ENCODE measurements around the gene SLC25A18. TPM values are rescaled to one million over a fixed set of nuclear protein-coding genes. Genes with fewer than 3 reads are reported as not detected.

Gene SLC25A18, protein sequence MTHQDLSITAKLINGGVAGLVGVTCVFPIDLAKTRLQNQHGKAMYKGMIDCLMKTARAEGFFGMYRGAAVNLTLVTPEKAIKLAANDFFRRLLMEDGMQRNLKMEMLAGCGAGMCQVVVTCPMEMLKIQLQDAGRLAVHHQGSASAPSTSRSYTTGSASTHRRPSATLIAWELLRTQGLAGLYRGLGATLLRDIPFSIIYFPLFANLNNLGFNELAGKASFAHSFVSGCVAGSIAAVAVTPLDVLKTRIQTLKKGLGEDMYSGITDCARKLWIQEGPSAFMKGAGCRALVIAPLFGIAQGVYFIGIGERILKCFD
- polyA plus RNA-seq (0.04 TPM in 1 of 3 replicates, not detected in the others), polyA minus RNA-seq (not detected in 3 replicates)
- polyA plus RNA-seq (2011; ENCODE audit: low read depth) = not detected
- polyA plus RNA-seq (2011; cell fraction: cytosol; rRNA removed) = not detected in 2 replicates
- not detected in 2 replicates for polyA plus RNA-seq (2011; cell fraction: nucleus; rRNA removed)
- 0.25 and 0.79 TPM in 2 replicates for polyA plus RNA-seq (2012; ENCODE audit: low replicate concordance)
- not detected for polyA minus RNA-seq (2011; cell fraction: cytosol; rRNA and poly(A)+ RNA removed)
- not detected in 2 replicates for polyA minus RNA-seq (2011; cell fraction: nucleus; rRNA and poly(A)+ RNA removed)

DNA sequence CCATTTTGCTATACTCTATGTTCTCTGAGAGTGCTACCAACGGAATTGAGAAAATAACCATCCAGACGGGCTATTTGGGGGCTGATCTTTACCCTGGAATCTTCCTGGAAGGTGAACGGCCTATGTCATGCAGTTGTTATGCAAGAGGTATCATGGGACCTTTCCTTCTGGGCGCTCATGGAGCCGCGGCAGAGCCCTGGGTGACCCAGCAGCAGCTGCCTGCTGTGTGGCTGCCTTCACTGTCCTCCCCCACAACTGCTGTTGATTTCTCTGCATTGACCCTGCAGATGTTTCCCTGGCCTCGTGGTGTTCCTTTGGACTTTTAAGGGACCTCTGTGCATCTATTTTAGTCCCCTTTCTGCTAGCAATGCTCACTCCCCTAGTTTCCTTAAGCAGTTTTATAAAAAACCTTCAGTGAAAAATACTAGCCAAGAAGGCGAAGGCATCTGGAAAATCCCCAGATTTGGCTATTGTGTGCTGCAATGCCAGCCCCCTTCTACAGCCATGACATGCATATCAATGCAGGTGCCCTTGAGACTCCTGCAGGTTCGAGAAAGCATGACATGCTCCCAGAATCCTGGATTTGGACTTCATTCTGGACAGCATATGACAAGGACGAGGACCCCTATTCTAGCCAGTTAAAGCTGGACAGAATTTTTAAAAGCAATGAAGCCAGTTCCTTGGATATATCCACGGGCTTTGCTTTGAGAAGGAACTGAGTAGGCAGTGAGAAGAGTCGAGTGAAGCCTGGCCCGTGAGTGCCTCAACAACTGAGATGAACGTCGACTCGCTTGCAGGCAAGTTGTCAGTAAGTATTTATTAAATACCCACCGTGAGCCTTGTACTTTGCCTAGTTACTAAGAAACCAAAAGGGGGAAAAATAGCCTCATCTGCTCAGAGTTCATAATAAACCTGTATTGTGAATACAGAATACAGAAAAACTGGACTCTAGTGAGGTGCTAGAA, at the start of gene SLC25A18:
Gene SLC25A18 (plus strand): TSS at position 593 of the 965 bp plus-strand sequence. CDS start 16,447 bp downstream, outside the sequence.
- no peaks in the 10 kb centered on the region for H3K79me2 ChIP-seq (ENCODE audit: control insufficient read depth, insufficient read depth, low read length)
- no peak within 1 kb of the TSS for H2AFZ ChIP-seq (ENCODE audit: control insufficient read depth, low read length)
- H4K20me1 ChIP-seq (ENCODE audit: control insufficient read depth, extremely low read depth, insufficient read depth, low read length) = no peaks in the 10 kb centered on the region
- no peak within 1 kb of the TSS for H3K27ac ChIP-seq (ENCODE audit: control insufficient read depth, insufficient read depth, low read length)
- H3K9me1 ChIP-seq (ENCODE audit: control insufficient read depth, extremely low read depth, insufficient read depth, low read length) = no peaks in the 10 kb centered on the region
- no peaks in the 10 kb centered on the region for H3K27me3 ChIP-seq (ENCODE audit: control insufficient read depth, extremely low read depth, insufficient read depth, low read length)
- H3K36me3 ChIP-seq (ENCODE audit: control insufficient read depth in 2 of 2, extremely low read depth in 1 of 2, insufficient read depth in 2 of 2, low read length in 2 of 2) = no peaks in the 10 kb centered on the region
- no peak within 1 kb of the TSS for H3K9ac ChIP-seq (ENCODE audit: control insufficient read depth, extremely low read depth, insufficient read depth, low read length)
- dilution Hi-C loops (cut with MboI; ENCODE audit: extremely low pct_ligation_motif_present, low sequenced_read_pairs) = no loop called here
- no peaks in the 10 kb centered on the region for H3K9me3 ChIP-seq (ENCODE audit: control insufficient read depth, low read depth, low read length)
- no peak for FAIRE-seq
- no peaks in the 10 kb centered on the region for H3K4me1 ChIP-seq (ENCODE audit: control insufficient read depth, extremely low read depth, insufficient read depth, low read length)
- no peak for DNase-seq (ENCODE audit: low read depth, low spot score)
- no peak for TF ChIP-seq EZH2 (IDR thresholded peaks at IDR 0.05; ENCODE audit: low read length)
- TF ChIP-seq, protein P1, sequence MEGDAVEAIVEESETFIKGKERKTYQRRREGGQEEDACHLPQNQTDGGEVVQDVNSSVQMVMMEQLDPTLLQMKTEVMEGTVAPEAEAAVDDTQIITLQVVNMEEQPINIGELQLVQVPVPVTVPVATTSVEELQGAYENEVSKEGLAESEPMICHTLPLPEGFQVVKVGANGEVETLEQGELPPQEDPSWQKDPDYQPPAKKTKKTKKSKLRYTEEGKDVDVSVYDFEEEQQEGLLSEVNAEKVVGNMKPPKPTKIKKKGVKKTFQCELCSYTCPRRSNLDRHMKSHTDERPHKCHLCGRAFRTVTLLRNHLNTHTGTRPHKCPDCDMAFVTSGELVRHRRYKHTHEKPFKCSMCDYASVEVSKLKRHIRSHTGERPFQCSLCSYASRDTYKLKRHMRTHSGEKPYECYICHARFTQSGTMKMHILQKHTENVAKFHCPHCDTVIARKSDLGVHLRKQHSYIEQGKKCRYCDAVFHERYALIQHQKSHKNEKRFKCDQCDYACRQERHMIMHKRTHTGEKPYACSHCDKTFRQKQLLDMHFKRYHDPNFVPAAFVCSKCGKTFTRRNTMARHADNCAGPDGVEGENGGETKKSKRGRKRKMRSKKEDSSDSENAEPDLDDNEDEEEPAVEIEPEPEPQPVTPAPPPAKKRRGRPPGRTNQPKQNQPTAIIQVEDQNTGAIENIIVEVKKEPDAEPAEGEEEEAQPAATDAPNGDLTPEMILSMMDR (optimal IDR thresholded peaks at IDR 0.05 in 1 of 3, IDR thresholded peaks at IDR 0.05 in 1 of 3, conservative IDR thresholded peaks at IDR 0.05 in 1 of 3; ENCODE audit: extremely low read depth in 1 of 3, insufficient read depth in 2 of 3, low read length in 3 of 3) = no peak
- H3K4me3 ChIP-seq (ENCODE audit: control insufficient read depth in 2 of 3, extremely low read depth in 1 of 3, insufficient read depth in 2 of 3, low read depth in 1 of 3, low read length in 3 of 3) = no peak within 1 kb of the TSS
- no peak within 1 kb of the TSS for H3K4me2 ChIP-seq (ENCODE audit: control insufficient read depth, extremely low read depth, insufficient read depth, low read depth, low read length)

DNA sequence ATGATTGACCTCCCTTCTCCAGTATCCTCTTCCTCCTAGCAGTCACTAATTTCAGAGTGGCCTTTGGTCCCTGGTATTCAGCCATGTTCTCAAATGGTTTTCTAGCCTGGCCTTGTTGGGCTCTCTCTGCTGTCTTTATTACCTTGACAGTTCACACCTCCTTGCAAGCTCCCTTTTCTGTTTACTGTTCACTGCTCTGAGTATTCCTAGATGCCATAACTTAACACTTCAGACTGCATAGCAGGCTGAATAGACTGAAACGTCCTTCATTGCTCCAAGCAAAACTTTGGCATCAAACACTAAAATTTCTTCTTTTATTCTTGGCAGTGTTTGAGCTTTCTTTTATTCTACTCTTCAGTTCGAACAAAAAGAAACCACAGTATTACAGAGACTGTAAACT, 49.7 kb upstream of the SLC25A18 start:
- no peak for DNase-seq (ENCODE audit: low read depth, low spot score)
- H3K4me2 ChIP-seq (ENCODE audit: control insufficient read depth, extremely low read depth, insufficient read depth, low read depth, low read length) = no peak overlapping the region
- no peaks in the 10 kb centered on the region for H4K20me1 ChIP-seq (ENCODE audit: control insufficient read depth, extremely low read depth, insufficient read depth, low read length)
- no peak overlapping the region for H3K4me3 ChIP-seq (ENCODE audit: control insufficient read depth in 2 of 3, extremely low read depth in 1 of 3, insufficient read depth in 2 of 3, low read depth in 1 of 3, low read length in 3 of 3)
- no peak overlapping the region for H3K9ac ChIP-seq (ENCODE audit: control insufficient read depth, extremely low read depth, insufficient read depth, low read length)
- TF ChIP-seq EZH2 (IDR thresholded peaks at IDR 0.05; ENCODE audit: low read length) = no peak
- TF ChIP-seq, protein P1 (optimal IDR thresholded peaks at IDR 0.05 in 1 of 3, IDR thresholded peaks at IDR 0.05 in 1 of 3, conservative IDR thresholded peaks at IDR 0.05 in 1 of 3; ENCODE audit: extremely low read depth in 1 of 3, insufficient read depth in 2 of 3, low read length in 3 of 3) = no peak
- H3K36me3 ChIP-seq (ENCODE audit: control insufficient read depth in 2 of 2, extremely low read depth in 1 of 2, insufficient read depth in 2 of 2, low read length in 2 of 2) = no peaks in the 10 kb centered on the region
- H3K27ac ChIP-seq (ENCODE audit: control insufficient read depth, insufficient read depth, low read length) = no peak overlapping the region
- H3K27me3 ChIP-seq (ENCODE audit: control insufficient read depth, extremely low read depth, insufficient read depth, low read length) = no peaks in the 10 kb centered on the region
- H3K79me2 ChIP-seq (ENCODE audit: control insufficient read depth, insufficient read depth, low read length) = no peaks in the 10 kb centered on the region
- no peaks in the 10 kb centered on the region for H3K9me1 ChIP-seq (ENCODE audit: control insufficient read depth, extremely low read depth, insufficient read depth, low read length)
- dilution Hi-C loops (cut with MboI; ENCODE audit: extremely low pct_ligation_motif_present, low sequenced_read_pairs) = no loop called here
- no peaks in the 10 kb centered on the region for H3K9me3 ChIP-seq (ENCODE audit: control insufficient read depth, low read depth, low read length)
- no peak for FAIRE-seq
- H3K4me1 ChIP-seq (ENCODE audit: control insufficient read depth, extremely low read depth, insufficient read depth, low read length) = no peaks in the 10 kb centered on the region
- H2AFZ ChIP-seq (ENCODE audit: control insufficient read depth, low read length) = no peak overlapping the region
